Measurements from ENCODE around the gene CACNA1C. TPM values are rescaled to one million over a fixed set of nuclear protein-coding genes. Genes with fewer than 3 reads are reported as not detected.

CACNA1C gene
- total and polyA plus RNA-seq, 10 of the 15 experiments (the other 5 are each of a cell fraction or from before 2014, with no cell fraction given) = under 0.01 to 0.15 (median 0.09) TPM; not detected in 5

DNA sequence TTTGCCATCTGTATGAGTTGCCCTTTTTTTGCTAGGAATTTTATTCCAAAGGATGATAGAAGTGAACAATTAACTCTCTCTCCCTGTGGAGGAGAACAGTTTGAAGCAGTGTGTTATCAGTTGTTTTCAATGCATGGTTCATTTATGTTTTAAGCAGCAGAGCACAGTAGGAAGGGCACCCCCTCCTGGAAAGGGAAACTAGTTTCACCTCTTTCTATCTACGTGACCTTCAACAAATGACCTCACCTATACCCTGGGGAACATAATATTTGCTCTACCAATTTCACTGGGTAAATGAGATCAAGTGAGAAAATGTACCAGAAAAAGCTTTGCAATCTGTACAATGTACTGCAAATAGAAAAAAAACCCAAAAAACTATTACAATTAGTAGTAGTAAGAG, 43.2 kb upstream of the CACNA1C start (continued):
- TF ChIP-seq, protein P1, sequence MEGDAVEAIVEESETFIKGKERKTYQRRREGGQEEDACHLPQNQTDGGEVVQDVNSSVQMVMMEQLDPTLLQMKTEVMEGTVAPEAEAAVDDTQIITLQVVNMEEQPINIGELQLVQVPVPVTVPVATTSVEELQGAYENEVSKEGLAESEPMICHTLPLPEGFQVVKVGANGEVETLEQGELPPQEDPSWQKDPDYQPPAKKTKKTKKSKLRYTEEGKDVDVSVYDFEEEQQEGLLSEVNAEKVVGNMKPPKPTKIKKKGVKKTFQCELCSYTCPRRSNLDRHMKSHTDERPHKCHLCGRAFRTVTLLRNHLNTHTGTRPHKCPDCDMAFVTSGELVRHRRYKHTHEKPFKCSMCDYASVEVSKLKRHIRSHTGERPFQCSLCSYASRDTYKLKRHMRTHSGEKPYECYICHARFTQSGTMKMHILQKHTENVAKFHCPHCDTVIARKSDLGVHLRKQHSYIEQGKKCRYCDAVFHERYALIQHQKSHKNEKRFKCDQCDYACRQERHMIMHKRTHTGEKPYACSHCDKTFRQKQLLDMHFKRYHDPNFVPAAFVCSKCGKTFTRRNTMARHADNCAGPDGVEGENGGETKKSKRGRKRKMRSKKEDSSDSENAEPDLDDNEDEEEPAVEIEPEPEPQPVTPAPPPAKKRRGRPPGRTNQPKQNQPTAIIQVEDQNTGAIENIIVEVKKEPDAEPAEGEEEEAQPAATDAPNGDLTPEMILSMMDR (IDR thresholded peaks at IDR 0.05 in 2 of 3, conservative IDR thresholded peaks at IDR 0.05 in 1 of 3; ENCODE audit: control insufficient read depth in 2 of 3, extremely low read depth in 1 of 3, insufficient read depth in 1 of 3, low read depth in 3 of 3, low read length in 3 of 3) = peak in 2 of 3 experiments; percentile 7 to 11; a peak in 2 of 6 replicates
- TF ChIP-seq NFYB (IDR thresholded peaks at IDR 0.05; ENCODE audit: insufficient read depth, low read depth, low read length) (no peak), NR2F1 (conservative IDR thresholded peaks at IDR 0.05) (peak; percentile 38; the same call in 1 of the 2 replicates), HCFC1 (IDR thresholded peaks at IDR 0.05; ENCODE audit: low read length) (no peak), CREM (IDR thresholded peaks at IDR 0.05; ENCODE audit: low read depth) (no peak), CHD1 (IDR thresholded peaks at IDR 0.05; ENCODE audit: low read depth, low read length) (no peak), ATF7 (IDR thresholded peaks at IDR 0.05; ENCODE audit: low read depth) (0 out of 2 replicates have a peak, but pooled peaks have one; percentile 28), BHLHE40 (IDR thresholded peaks at IDR 0.05; ENCODE audit: borderline replicate concordance in 1 of 2, low read depth in 2 of 2, low read length in 1 of 2) (no peak), SREBF2 (IDR thresholded peaks at IDR 0.05; ENCODE audit: low read length) (no peak), HDGF (IDR thresholded peaks at IDR 0.05) (no peak), GATAD2B (conservative IDR thresholded peaks at IDR 0.05; ENCODE audit: low read depth) (no peak), RAD21 (IDR thresholded peaks at IDR 0.05; ENCODE audit: insufficient read depth, low read depth, low read length) (peak; percentile 12; the same call in 1 of the 2 replicates), POLR2AphosphoS2 (IDR thresholded peaks at IDR 0.05; ENCODE audit: low read depth, low read length) (no peak), SMC3 (IDR thresholded peaks at IDR 0.05; ENCODE audit: borderline replicate concordance, low read length) (no peak), RAD51 (IDR thresholded peaks at IDR 0.05) (no peak), ESRRA (IDR thresholded peaks at IDR 0.05; ENCODE audit: low read length) (peak; percentile 77; the same call in 1 of the 2 replicates)
- TF ChIP-seq, protein P2, sequence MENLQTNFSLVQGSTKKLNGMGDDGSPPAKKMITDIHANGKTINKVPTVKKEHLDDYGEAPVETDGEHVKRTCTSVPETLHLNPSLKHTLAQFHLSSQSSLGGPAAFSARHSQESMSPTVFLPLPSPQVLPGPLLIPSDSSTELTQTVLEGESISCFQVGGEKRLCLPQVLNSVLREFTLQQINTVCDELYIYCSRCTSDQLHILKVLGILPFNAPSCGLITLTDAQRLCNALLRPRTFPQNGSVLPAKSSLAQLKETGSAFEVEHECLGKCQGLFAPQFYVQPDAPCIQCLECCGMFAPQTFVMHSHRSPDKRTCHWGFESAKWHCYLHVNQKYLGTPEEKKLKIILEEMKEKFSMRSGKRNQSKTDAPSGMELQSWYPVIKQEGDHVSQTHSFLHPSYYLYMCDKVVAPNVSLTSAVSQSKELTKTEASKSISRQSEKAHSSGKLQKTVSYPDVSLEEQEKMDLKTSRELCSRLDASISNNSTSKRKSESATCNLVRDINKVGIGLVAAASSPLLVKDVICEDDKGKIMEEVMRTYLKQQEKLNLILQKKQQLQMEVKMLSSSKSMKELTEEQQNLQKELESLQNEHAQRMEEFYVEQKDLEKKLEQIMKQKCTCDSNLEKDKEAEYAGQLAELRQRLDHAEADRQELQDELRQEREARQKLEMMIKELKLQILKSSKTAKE (IDR thresholded peaks at IDR 0.05; ENCODE audit: low read depth, poor library complexity, severe bottlenecking) = no peak
- TF ChIP-seq, protein P3, sequence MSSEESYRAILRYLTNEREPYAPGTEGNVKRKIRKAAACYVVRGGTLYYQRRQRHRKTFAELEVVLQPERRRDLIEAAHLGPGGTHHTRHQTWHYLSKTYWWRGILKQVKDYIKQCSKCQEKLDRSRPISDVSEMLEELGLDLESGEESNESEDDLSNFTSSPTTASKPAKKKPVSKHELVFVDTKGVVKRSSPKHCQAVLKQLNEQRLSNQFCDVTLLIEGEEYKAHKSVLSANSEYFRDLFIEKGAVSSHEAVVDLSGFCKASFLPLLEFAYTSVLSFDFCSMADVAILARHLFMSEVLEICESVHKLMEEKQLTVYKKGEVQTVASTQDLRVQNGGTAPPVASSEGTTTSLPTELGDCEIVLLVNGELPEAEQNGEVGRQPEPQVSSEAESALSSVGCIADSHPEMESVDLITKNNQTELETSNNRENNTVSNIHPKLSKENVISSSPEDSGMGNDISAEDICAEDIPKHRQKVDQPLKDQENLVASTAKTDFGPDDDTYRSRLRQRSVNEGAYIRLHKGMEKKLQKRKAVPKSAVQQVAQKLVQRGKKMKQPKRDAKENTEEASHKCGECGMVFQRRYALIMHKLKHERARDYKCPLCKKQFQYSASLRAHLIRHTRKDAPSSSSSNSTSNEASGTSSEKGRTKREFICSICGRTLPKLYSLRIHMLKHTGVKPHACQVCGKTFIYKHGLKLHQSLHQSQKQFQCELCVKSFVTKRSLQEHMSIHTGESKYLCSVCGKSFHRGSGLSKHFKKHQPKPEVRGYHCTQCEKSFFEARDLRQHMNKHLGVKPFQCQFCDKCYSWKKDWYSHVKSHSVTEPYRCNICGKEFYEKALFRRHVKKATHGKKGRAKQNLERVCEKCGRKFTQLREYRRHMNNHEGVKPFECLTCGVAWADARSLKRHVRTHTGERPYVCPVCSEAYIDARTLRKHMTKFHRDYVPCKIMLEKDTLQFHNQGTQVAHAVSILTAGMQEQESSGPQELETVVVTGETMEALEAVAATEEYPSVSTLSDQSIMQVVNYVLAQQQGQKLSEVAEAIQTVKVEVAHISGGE (CRISPR knock-in tag; IDR thresholded peaks at IDR 0.05) = no peak

Measured in GM12878 (cell line).